HG03469 (cell line): ENCODE measurements around the gene UTP11.

Source experiments
- ATAC-seq: cut with Tn5 transposase; IDR thresholded peaks from one replicate; pipeline ENCODE4 v1.9.1; 2021; ENCODE audit warnings: mild to moderate bottlenecking, moderate library complexity, moderate number of reproducible peaks; ENCODE audit not compliant: unreplicated experiment

Gene UTP11

DNA sequence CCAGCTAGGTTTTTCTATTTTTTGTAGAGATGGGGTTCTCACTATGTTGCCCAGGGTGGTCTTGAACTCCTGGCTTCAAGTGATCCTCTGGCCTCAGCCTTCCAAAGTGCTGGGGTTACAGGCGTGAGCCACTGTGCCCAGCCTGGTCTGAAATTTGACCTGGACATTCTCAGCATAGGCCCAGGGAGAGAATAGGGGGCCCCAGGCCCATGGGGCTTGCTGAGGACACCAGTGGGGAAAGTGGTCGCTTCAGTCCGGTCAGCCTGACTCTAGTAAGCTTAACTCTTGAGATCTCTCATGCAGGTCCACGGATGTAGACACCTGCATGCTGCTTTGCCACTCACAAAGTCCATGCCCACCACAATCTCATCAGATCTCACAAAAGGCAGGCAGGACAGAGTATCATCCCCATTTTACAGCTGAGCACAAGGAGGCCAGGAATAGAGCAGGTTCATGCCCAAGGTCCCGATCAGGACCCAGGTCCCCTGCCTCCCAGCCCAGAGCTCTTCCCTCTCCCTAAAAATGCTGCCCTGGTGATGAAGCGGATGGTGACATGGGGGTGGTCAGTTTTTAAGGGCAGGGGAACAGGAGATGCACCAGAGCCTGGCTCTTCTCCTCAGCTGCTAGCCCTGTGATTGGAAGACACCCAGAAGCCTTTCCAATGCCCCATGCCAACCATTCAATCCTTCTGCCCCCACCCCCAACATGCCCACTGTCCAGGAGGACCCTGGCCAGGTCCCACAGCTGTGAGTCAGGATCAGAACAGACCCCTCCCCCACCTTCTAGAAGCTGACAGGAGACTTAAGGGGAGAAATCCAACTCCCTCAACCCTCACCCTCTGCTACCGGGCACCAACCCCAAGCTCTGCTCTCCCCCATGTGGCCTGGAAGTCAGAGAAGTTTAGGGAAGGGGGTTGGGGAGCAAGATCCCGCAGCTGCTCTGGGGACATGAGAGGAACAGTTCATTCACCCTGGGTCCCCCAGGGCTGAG, 9.0 kb upstream of the UTP11 start:
- ATAC-seq: no peak

- ATAC-seq: no peak
These were observed 8.0 kb upstream of the UTP11 start for GRCh38 chr1:38004284-38005108.

- ATAC-seq: no peak
These were observed 7.1 kb upstream of the UTP11 start, which contains the start of gene FHL3 for GRCh38 chr1:38005195-38006007. FHL3 (minus strand) TSS chr1:38005514; CDS start chr1:37999412, 6,102 bp downstream.

DNA sequence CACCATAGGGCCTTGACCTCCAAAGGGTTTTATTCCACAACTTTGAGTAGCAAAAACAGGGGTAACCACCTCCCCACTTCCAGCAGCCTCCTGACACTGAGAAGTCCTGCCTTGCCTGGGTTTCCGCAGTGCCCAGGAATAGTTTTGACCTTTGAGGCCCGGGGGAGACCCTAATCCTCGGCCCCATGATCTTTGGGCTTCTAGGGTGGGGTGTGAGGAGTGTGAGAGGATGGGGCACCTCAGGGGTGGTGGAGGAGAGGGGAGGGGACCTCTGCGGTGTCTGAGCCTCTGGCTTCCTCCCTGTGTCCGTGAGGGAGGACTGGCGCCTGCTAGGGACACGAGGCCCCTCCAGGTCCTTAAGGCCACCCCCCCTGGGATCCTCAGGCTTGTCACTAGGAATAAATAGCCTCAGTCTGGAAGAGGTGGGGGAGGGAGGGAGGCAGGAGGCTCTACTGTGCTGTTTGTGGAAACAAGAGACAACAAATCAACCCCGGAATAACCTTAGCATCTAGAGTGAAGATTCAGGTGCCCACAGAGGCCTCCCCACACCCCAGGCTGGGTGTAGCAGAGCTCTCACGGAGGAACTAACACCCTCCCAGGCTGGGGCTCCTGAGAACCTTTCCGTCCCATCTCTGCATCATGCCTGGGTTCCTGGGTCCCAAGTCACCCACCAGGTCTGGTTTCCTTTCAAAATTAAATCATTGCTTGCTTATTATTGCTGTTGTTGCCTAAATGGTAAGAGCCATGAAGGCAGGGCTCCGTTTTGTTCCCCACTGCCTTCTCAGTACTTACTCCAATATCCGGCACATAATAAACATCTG, 6.3 kb upstream of the UTP11 start:
- no peak for ATAC-seq

GRCh38 chr1:38009088-38009840, 3.3 kb upstream of the UTP11 start:
- ATAC-seq: no peak

DNA sequence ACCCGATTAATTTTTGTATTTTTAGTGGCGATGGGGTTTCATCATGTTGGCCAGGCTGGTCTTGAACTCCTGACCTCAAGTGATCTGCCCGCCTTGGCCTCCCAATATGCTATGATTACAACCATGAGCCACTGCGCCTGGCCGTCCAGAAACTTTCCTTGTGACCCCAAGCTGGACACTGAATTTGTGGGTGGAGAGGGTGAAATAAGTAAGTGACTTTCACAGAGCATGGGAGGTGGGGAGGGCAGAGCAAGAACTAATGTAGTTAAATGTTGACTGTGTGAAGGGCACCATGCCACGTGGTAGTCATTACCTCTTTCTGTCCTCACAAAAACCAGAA, 2.7 kb upstream of the UTP11 start:
- ATAC-seq: no peak

DNA sequence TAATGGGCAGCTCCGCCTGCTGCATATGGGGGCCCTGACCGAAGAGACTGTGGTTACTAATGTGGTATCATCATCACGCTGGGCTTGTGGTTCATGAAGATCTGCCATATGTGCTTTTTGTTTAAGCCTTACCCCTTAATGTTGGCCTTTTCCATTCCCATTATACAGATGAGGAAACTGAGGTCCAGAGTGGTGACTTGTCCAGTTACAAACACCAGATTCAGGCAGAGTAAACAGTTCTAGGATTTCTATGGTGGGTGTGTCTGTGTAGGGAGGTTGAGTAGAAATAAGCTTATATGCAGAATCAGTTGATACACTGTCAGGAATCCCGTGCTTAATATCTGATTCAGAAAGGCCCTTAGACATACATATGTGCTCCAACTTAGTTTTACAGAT, 691 bp downstream of the UTP11 start:
- no peak for ATAC-seq

DNA sequence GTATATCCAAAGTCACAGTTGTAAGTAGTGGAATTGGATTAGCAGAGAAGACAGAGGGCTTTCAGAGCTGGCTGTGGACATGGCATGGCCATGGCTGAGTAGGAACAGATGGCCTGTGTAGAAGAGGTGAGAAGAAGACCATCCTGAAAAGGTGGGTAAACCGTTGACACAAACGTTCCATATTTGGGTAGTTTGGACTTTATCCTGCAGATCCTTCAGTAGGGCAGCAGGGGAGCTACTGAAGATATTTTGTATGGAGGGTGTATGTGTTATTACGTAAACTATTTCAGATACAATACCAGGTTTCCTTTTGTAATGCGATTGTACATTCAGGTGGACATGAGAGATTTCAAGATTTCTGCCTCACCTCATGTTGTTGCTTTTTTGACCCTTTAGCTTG, 1.6 kb downstream of the UTP11 start:
- ATAC-seq: no peak

- no peak for ATAC-seq
These were observed 2.3 kb downstream of the UTP11 start for GRCh38 chr1:38014724-38015424.

GRCh38 chr1:38015978-38016725, 3.6 kb downstream of the UTP11 start:
- ATAC-seq: no peak

DNA sequence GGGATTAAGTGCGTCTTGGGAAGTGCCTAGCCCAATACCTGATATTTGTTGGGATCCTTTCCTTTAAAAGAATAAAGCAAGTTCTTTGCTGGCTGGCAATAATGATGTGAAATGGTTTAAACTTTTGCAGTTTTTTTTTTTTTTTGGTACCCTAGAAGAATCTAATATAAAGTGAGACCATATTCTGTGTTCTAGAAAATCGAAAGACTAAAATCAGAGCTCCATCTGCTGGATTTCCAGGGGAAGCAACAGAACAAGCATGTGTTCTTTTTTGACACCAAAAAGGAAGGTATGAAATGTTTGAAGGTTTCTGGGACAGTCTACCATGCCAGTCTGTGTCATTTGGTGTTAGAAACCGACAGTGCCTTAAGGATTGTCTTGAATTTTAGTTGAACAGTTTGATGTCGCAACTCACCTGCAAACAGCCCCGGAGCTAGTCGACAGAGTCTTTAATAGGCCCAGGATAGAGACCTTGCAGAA, 6.4 kb downstream of the UTP11 start:
- ATAC-seq: no peak

GRCh38 chr1:38020396-38020795, 7.9 kb downstream of the UTP11 start:
- ATAC-seq: no peak

- ATAC-seq: no peak
These were observed 9.4 kb downstream of the UTP11 start for GRCh38 chr1:38021969-38022368.

DNA sequence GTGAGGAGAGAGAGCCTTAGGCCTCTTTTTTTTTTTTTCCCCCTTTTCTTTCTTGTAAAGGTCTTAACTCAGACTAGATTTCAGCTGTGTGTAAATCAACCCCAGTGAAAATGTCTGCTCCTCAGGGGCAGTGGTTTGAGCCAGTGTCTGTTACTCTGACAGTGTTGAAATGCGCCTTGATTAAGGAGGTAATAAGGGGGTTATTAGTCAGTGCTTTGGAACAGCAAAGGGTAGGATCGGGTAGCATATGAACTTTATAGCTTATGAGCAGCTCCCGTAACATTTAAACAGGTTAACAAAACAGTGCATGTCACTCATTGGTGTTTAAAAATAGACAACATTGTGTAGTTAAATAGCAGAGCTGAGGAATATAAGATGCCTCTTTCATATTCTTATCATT, 10.3 kb downstream of the UTP11 start:
- no peak for ATAC-seq

GRCh38 chr1:38025233-38025632, 12.7 kb downstream of the UTP11 start:
- no peak for ATAC-seq

- ATAC-seq: no peak
These were observed 13.1 kb downstream of the UTP11 start for GRCh38 chr1:38025664-38026063.

DNA sequence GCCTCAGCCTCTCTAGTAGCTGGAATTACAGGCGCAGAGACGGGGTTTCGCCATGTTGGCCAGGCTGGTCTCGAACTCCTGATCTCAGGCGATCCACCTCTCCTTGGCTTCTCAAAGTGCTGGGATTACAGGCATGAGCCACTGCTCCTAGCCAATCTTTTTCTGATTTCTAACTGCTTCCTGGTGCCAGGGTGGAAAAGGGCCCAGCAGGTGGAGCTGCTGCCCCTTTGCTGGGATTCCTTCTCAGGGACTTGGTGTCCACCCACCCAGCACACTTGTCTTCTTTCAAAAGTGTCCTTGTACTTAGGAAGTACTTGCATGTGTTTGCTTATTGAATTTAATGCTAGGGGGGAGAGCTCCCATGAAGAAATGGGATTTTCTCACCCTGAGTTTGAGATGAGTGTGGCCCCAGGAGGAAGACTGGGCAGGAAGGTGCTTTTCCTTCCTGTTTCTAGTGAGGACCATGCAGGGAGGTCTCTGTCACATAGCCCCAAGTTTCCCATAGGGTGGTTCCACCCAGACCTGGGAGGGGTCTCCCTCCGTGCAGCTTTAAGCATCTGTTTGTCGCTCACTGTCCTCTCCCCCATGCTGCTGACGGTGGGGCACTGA, 14.2 kb downstream of the UTP11 start:
- no peak for ATAC-seq
